Measurements from ENCODE around the gene CCL18. TPM values are rescaled to one million over a fixed set of nuclear protein-coding genes. Genes with fewer than 3 reads are reported as not detected.

The CCL18 gene
- total and polyA plus RNA-seq, 2 donors (not counting 3 experiments of a cell fraction or from before 2014, with no cell fraction given) = not detected

- CTCF ChIA-PET = no interaction called here
- dilution Hi-C loops (cut with MboI; ENCODE audit: extremely low pct_ligation_motif_present, low sequenced_read_pairs) = no loop called here
Measured at GRCh38 chr17:36105781-36106492, 41.9 kb downstream of the CCL18 start.

GRCh38 chr17:36106493-36106835 lies 42.4 kb downstream of the CCL18 start:
- dilution Hi-C loops (cut with MboI; ENCODE audit: extremely low pct_ligation_motif_present, low sequenced_read_pairs) = no loop called here

More at GRCh38 chr17:36105781-36106492, 41.9 kb downstream of the CCL18 start:
- Histone ChIP-seq H3K9me1 (replicated peaks; ENCODE audit: control insufficient read depth, extremely low read depth, insufficient read depth, low read length) (no peaks in the 10 kb centered on the region), H3K27me3 (ENCODE audit: control insufficient read depth in 2 of 2, insufficient read depth in 2 of 2, low read length in 2 of 2) (no peaks in the 10 kb centered on the region), H3K4me1 (ENCODE audit: control insufficient read depth, extremely low read depth, insufficient read depth, low read length) (no peaks in the 10 kb centered on the region), H3K9me3 (replicated peaks; ENCODE audit: control insufficient read depth, insufficient read depth, low read length) (no peaks in the 10 kb centered on the region), H3K4me3 (replicated peaks in 1 of 3; ENCODE audit: insufficient read depth in 1 of 3, low read depth in 1 of 3, low read length in 3 of 3) (no peak overlapping the region), H3K36me3 (ENCODE audit: control insufficient read depth in 2 of 2, extremely low read depth in 1 of 2, insufficient read depth in 2 of 2, low read length in 2 of 2) (no peaks in the 10 kb centered on the region), H3K27ac (ENCODE audit: insufficient read depth, low read depth, low read length) (no peak overlapping the region), H4K20me1 (replicated peaks; ENCODE audit: control insufficient read depth, extremely low read depth, insufficient read depth, low read length) (no peaks in the 10 kb centered on the region), H2AFZ (ENCODE audit: low read depth, low read length) (no peak overlapping the region), H3K4me2 (ENCODE audit: insufficient read depth, low read length) (no peak overlapping the region), H3K9ac (replicated peaks; ENCODE audit: extremely low read depth, insufficient read depth, low read length) (no peak overlapping the region), H3K79me2 (ENCODE audit: control insufficient read depth, insufficient read depth, low read length) (no peaks in the 10 kb centered on the region)
- FAIRE-seq (no peak), DNase-seq (ENCODE audit: low read depth, low spot score) (no peak)
- intact Hi-C loops (cut with micrococcal nuclease) = no loop called here
- TF ChIP-seq MAX (IDR thresholded peaks at IDR 0.05; ENCODE audit: insufficient read depth, insufficient read length) = no peak
- POLR2A ChIA-PET = no interaction called here
- no TSS peak for BruUV-seq (replicated peaks)

More at GRCh38 chr17:36106493-36106835, 42.4 kb downstream of the CCL18 start:
- ChIA-PET CTCF (no interaction called here), POLR2A (no interaction called here)
- Histone ChIP-seq H3K4me2 (ENCODE audit: insufficient read depth, low read length) (no peak overlapping the region), H3K9ac (replicated peaks; ENCODE audit: extremely low read depth, insufficient read depth, low read length) (no peak overlapping the region), H3K9me1 (replicated peaks; ENCODE audit: control insufficient read depth, extremely low read depth, insufficient read depth, low read length) (no peaks in the 10 kb centered on the region), H3K27ac (ENCODE audit: insufficient read depth, low read depth, low read length) (no peak overlapping the region), H3K4me3 (replicated peaks in 1 of 3; ENCODE audit: insufficient read depth in 1 of 3, low read depth in 1 of 3, low read length in 3 of 3) (no peak overlapping the region), H2AFZ (ENCODE audit: low read depth, low read length) (no peak overlapping the region), H3K27me3 (ENCODE audit: control insufficient read depth in 2 of 2, insufficient read depth in 2 of 2, low read length in 2 of 2) (no peaks in the 10 kb centered on the region), H3K4me1 (ENCODE audit: control insufficient read depth, extremely low read depth, insufficient read depth, low read length) (no peaks in the 10 kb centered on the region), H4K20me1 (replicated peaks; ENCODE audit: control insufficient read depth, extremely low read depth, insufficient read depth, low read length) (no peaks in the 10 kb centered on the region), H3K36me3 (ENCODE audit: control insufficient read depth in 2 of 2, extremely low read depth in 1 of 2, insufficient read depth in 2 of 2, low read length in 2 of 2) (no peaks in the 10 kb centered on the region), H3K9me3 (replicated peaks; ENCODE audit: control insufficient read depth, insufficient read depth, low read length) (no peaks in the 10 kb centered on the region), H3K79me2 (ENCODE audit: control insufficient read depth, insufficient read depth, low read length) (no peaks in the 10 kb centered on the region)
- TF ChIP-seq POLR2A (IDR thresholded peaks at IDR 0.05; ENCODE audit: low read depth, low read length) (no peak), MYC (IDR thresholded peaks at IDR 0.05; ENCODE audit: low read depth, low read length) (no peak), FOS (IDR thresholded peaks at IDR 0.05; ENCODE audit: borderline replicate concordance, insufficient read depth, low read length) (no peak)
- DNase-seq (ENCODE audit: low read depth, low spot score) (no peak), FAIRE-seq (no peak)
- intact Hi-C loops (cut with micrococcal nuclease) = no loop called here
- BruUV-seq (replicated peaks) = no TSS peak
